IMR-90 (cell line): ENCODE data around the gene DUSP8. TPM values are rescaled to one million over a fixed set of nuclear protein-coding genes. Genes with fewer than 3 reads are reported as not detected.

ENCODE experiments used
- ATAC-seq: fragments of 200-7000 bp; cut with Tn5 transposase; 2 replicates; pipeline ENCODE4 v1.9.1; 2020; ENCODE audit warnings: low read depth, mild to moderate bottlenecking, moderate library complexity
- BruUV-seq: library from RNA; stranded (reverse); fragments of 400-500 nt; replicated peaks from 2 replicates; lab custom pipeline; 2021; lab: Mats Ljungman, UMichigan
- CTCF ChIA-PET: fragments of 300-600 bp; formaldehyde crosslinking; extraction: SDS; loops from one replicate; lab custom pipeline; 2021; ENCODE audit warnings: antibody characterized with exemption; lab: Yijun Ruan, JAX
- POLR2A ChIA-PET: fragments of 300-600 bp; sonication (Branson Sonifier 250); formaldehyde crosslinking; loops from one replicate; lab custom pipeline; 2022; ENCODE audit warnings: antibody characterized with exemption; ENCODE audit not compliant: unreplicated experiment; lab: Charles Lee
- DNase-seq: peaks from one replicate; pipeline ENCODE4 v3.0.0; 2013
- H2AFZ ChIP-seq: replicated peaks from 2 replicates; pipeline ENCODE3; 2013; ENCODE audit warnings: low read length, mild to moderate bottlenecking; ENCODE audit not compliant: poor library complexity
- H2AK5ac ChIP-seq: 2 replicates; pipeline ENCODE4 v1.6.1; 2013; ENCODE audit warnings: low read depth, low read length, inconsistent platforms
- H2AK9ac ChIP-seq: replicated peaks from 2 replicates; pipeline ENCODE3; 2013; ENCODE audit warnings: mild to moderate bottlenecking, low read depth, low read length, moderate library complexity; ENCODE audit not compliant: poor library complexity
- H2BK120ac ChIP-seq: 2 replicates; pipeline ENCODE4 v1.6.1; 2013; ENCODE audit warnings: low read depth, low read length, inconsistent platforms
- H2BK15ac ChIP-seq: 3 replicates; pipeline ENCODE4 v1.6.1; 2013; ENCODE audit warnings: low read depth, low read length, inconsistent platforms
- H2BK20ac ChIP-seq: 2 replicates; pipeline ENCODE4 v1.6.1; 2013; ENCODE audit warnings: low read depth, mild to moderate bottlenecking, inconsistent platforms, low read length, moderate library complexity
- H2BK5ac ChIP-seq: 2 replicates; pipeline ENCODE4 v1.6.1; 2013; ENCODE audit warnings: mild to moderate bottlenecking, low read depth, low read length, inconsistent platforms; ENCODE audit not compliant: poor library complexity, severe bottlenecking
- H3K14ac ChIP-seq: replicated peaks from 2 replicates; pipeline ENCODE4 v1.6.1; 2013; ENCODE audit warnings: low read depth, low read length, inconsistent platforms
- H3K18ac ChIP-seq: 2 replicates; pipeline ENCODE4 v1.6.1; 2013; ENCODE audit warnings: low read depth, low read length, control low read depth
- H3K23ac ChIP-seq: 2 replicates; pipeline ENCODE4 v1.6.1; 2013; ENCODE audit warnings: low read depth, low read length, inconsistent platforms
- H3K27ac ChIP-seq: 2 replicates; pipeline ENCODE4 v1.5.1; 2013; ENCODE audit warnings: mild to moderate bottlenecking, control low read depth, low read length; ENCODE audit not compliant: insufficient read depth
- H3K27me3 ChIP-seq: 2 replicates; pipeline ENCODE4 v1.6.1; 2013; ENCODE audit warnings: low read length; ENCODE audit not compliant: control insufficient read depth, insufficient read depth
- H3K36me3 ChIP-seq: 2 replicates; pipeline ENCODE4 v1.6.1; 2013; ENCODE audit warnings: low read length, mixed read lengths; ENCODE audit not compliant: control insufficient read depth, insufficient read depth
- H3K4ac ChIP-seq: 2 replicates; pipeline ENCODE4 v1.6.1; 2013; ENCODE audit warnings: low read depth, low read length, inconsistent platforms
- H3K4me1 ChIP-seq: 2 replicates; pipeline ENCODE4 v1.6.1; 2013; ENCODE audit warnings: low read length, mixed read lengths; ENCODE audit not compliant: control insufficient read depth, insufficient read depth
- H3K4me2 ChIP-seq: 2 replicates; pipeline ENCODE4 v1.6.1; 2013; ENCODE audit warnings: low read depth, mild to moderate bottlenecking, control low read depth, low read length, moderate library complexity
- H3K4me3 ChIP-seq: 2 replicates; pipeline ENCODE4 v1.5.1; 2013; ENCODE audit warnings: low read depth, mild to moderate bottlenecking, control low read depth, low read length, moderate library complexity; ENCODE audit not compliant: insufficient read depth
- H3K56ac ChIP-seq: 2 replicates; pipeline ENCODE4 v1.6.1; 2013; ENCODE audit warnings: low read length, inconsistent platforms; ENCODE audit not compliant: insufficient read depth; ENCODE audit errors: extremely low read depth
- H3K79me1 ChIP-seq, 2 experiments: 2 replicates each; pipeline ENCODE4 v1.6.1; 2013; ENCODE audit warnings: low read length in 2 of 2, inconsistent platforms in 1 of 2, low read depth in 1 of 2
- H3K9ac ChIP-seq: 2 replicates; pipeline ENCODE4 v1.6.1; 2013; ENCODE audit warnings: low read depth, low read length, control low read depth
- H3K9me1 ChIP-seq: 2 replicates; pipeline ENCODE4 v1.6.1; 2013; ENCODE audit warnings: low read length, inconsistent platforms; ENCODE audit not compliant: insufficient read depth
- H3K9me3 ChIP-seq: 2 replicates; pipeline ENCODE4 v1.6.1; 2013; ENCODE audit warnings: low read length; ENCODE audit not compliant: control insufficient read depth, insufficient read depth
- H4K20me1 ChIP-seq: 2 replicates; pipeline ENCODE4 v1.6.1; 2013; ENCODE audit warnings: low read length, inconsistent platforms; ENCODE audit not compliant: insufficient read depth
- H4K5ac ChIP-seq: 2 replicates; pipeline ENCODE4 v1.6.1; 2013; ENCODE audit warnings: mild to moderate bottlenecking, low read depth, low read length, control low read depth
- H4K8ac ChIP-seq, 2 experiments: 2 replicates each; pipeline ENCODE4 v1.6.1; 2013; ENCODE audit warnings: low read depth in 2 of 2, low read length in 2 of 2, control low read depth in 1 of 2, inconsistent platforms in 1 of 2
- H4K91ac ChIP-seq: 2 replicates; pipeline ENCODE4 v1.6.1; 2013; ENCODE audit warnings: low read depth, low read length, inconsistent platforms; ENCODE audit not compliant: insufficient read depth
- BHLHE40 ChIP-seq: fragments of 150-350 bp; IDR thresholded peaks from 2 replicates; pipeline ENCODE4 v1.6.1; 2016; ENCODE audit warnings: mild to moderate bottlenecking, low read depth, low read length
- CEBPB ChIP-seq: IDR thresholded peaks from 2 replicates; pipeline ENCODE4 v1.6.1; 2012; ENCODE audit warnings: low read depth, low read length, improper control_type of control experiment
- CHD1 ChIP-seq: IDR thresholded peaks from 2 replicates; pipeline ENCODE4 v1.6.1; 2012; ENCODE audit warnings: low read depth, low read length, improper control_type of control experiment
- CTCF ChIP-seq: conservative IDR thresholded peaks from 2 replicates; pipeline ENCODE4 v1.5.1; 2012; ENCODE audit warnings: mild to moderate bottlenecking, low read depth, low read length, improper control_type of control experiment
- ELK1 ChIP-seq: fragments of 150-350 bp; IDR thresholded peaks from 2 replicates; pipeline ENCODE4 v1.6.1; 2016; ENCODE audit warnings: low read depth, mild to moderate bottlenecking, low read length, moderate library complexity, borderline replicate concordance
- FOS ChIP-seq: fragments of 150-350 bp; IDR thresholded peaks from 2 replicates; pipeline ENCODE4 v1.6.1; 2016; ENCODE audit warnings: low read depth, low read length
- MAFK ChIP-seq: IDR thresholded peaks from 2 replicates; pipeline ENCODE4 v1.6.1; 2012; ENCODE audit warnings: low read depth, low read length, improper control_type of control experiment
- MXI1 ChIP-seq: IDR thresholded peaks from 2 replicates; pipeline ENCODE4 v1.6.1; 2012; ENCODE audit warnings: low read depth, mild to moderate bottlenecking, low read length, moderate library complexity, borderline replicate concordance
- NFE2L2 ChIP-seq: fragments of 150-350 bp; IDR thresholded peaks from 2 replicates; pipeline ENCODE4 v1.6.1; 2016; ENCODE audit warnings: low read depth, mild to moderate bottlenecking, low read length
- POLR2A ChIP-seq: IDR thresholded peaks from 2 replicates; pipeline ENCODE4 v1.6.1; 2012; ENCODE audit warnings: mild to moderate bottlenecking, low read depth, low read length
- RCOR1 ChIP-seq: IDR thresholded peaks from 2 replicates; pipeline ENCODE4 v1.6.1; 2012; ENCODE audit warnings: mild to moderate bottlenecking, low read length, improper control_type of control experiment; ENCODE audit not compliant: insufficient replicate concordance
- SMC3 ChIP-seq: fragments of 150-350 bp; IDR thresholded peaks from 2 replicates; pipeline ENCODE4 v1.6.1; 2016; ENCODE audit warnings: low read depth, mild to moderate bottlenecking, antibody characterized with exemption, low read length, moderate library complexity
- USF2 ChIP-seq: fragments of 150-350 bp; IDR thresholded peaks from 2 replicates; pipeline ENCODE4 v1.6.1; 2017; ENCODE audit warnings: mild to moderate bottlenecking, antibody characterized with exemption, low read length, low read depth
- WGBS, 2 experiments: methylation state at CpG; one replicate each; pipeline versions ENCODE4 v1.1.5 to v1.1.7; 2013; ENCODE audit warnings: missing lambda C conversion rate in 2 of 2; ENCODE audit not compliant: insufficient read length in 1 of 2; ENCODE audit errors: extremely low coverage in 2 of 2; 5-methylcytosine and 5-hydroxymethylcytosine counted together
- dilution Hi-C: fragments of 300-500 bp; cut with HindIII; formaldehyde crosslinking; loops from one replicate; pipeline ENCODE4 v1.14.3; 2018; ENCODE audit warnings: low sequenced_read_pairs; ENCODE audit not compliant: unreplicated experiment
- in situ Hi-C: fragments of 300-500 bp; cut with MboI; formaldehyde crosslinking; loops from 3 replicates; pipeline ENCODE4 v1.14.3; 2019; ENCODE audit warnings: low sequenced_read_pairs, inconsistent platforms, mixed read lengths
- intact Hi-C: fragments of 100-400 bp; cut with micrococcal nuclease; formaldehyde crosslinking; loops from 2 replicates; pipeline ENCODE4 v1.10.0; 2022
- polyA plus RNA-seq, 3 experiments: library from polyadenylated mRNA; depleted of rRNA; stranded (reverse); fragments of >200 nt; gene quantifications; 2 replicates each; pipeline ENCODE4 v1.2.3, GENCODE V29; 2012; ENCODE audit warnings: low replicate concordance in 1 of 3
- total RNA-seq: library from RNA; depleted of rRNA; stranded (reverse); fragments of >200 nt; gene quantifications from 2 replicates; pipeline ENCODE4 v1.2.3, GENCODE V29; 2012

Gene DUSP8
- total and polyA plus RNA-seq, 2 of the 4 experiments (the other 2 are of a cell fraction), result 0.72 to 4.2 TPM

- CTCF ChIA-PET, result no interaction called here
- H3K4me1 ChIP-seq, result no peaks in the 10 kb centered on the region
Measured at GRCh38 chr11:1604181-1604580, 32.1 kb upstream of the DUSP8 start.

More at GRCh38 chr11:1604181-1604580, 32.1 kb upstream of the DUSP8 start:
- in situ Hi-C loops (no loop called here), intact Hi-C loops (no loop called here), dilution Hi-C loops (no loop called here)
- Histone ChIP-seq H2BK5ac (no peak overlapping the region), H4K5ac (no peak overlapping the region), H4K91ac (no peak overlapping the region), H3K4me2 (no peak overlapping the region), H3K4ac (no peak overlapping the region), H3K9ac (no peak overlapping the region), H2AFZ (no peak overlapping the region), H4K8ac (no peak overlapping the region), H3K9me1 (no peaks in the 10 kb centered on the region), H2BK20ac (no peak overlapping the region), H3K9me3 (no peaks in the 10 kb centered on the region), H3K4me3 (no peak overlapping the region), H2BK120ac (no peak overlapping the region), H3K23ac (no peak overlapping the region), H2AK5ac (no peak overlapping the region), H2BK15ac (no peak overlapping the region), H3K79me1 (no peaks in the 10 kb centered on the region), H3K56ac (no peak overlapping the region), H3K14ac (no peak overlapping the region), H4K20me1 (no peaks in the 10 kb centered on the region), H3K18ac (no peak overlapping the region), H3K27me3 (peaks cover 56% of the 10 kb centered on the region), H3K36me3 (no peaks in the 10 kb centered on the region), H2AK9ac (no peak overlapping the region), H3K27ac (no peak overlapping the region)
- ATAC-seq (no peak), DNase-seq (no peak)
- WGBS, 2 experiments, result 69% methylated on average over 10 of the region's 11 CpGs; no CpG with 5 or more reads in 1 of the 2 experiments
- BruUV-seq, result no TSS peak
- POLR2A ChIA-PET, result no interaction called here
- TF ChIP-seq ELK1, result no peak
- TF ChIP-seq CEBPB, result no peak
- TF ChIP-seq SMC3, result no peak
- TF ChIP-seq NFE2L2, result no peak
- TF ChIP-seq RCOR1, result no peak
- TF ChIP-seq CHD1, result no peak
- no peak for TF ChIP-seq MXI1
- TF ChIP-seq BHLHE40, result no peak
- no peak for TF ChIP-seq USF2
- no peak for TF ChIP-seq FOS
- TF ChIP-seq CTCF, result no peak
- TF ChIP-seq POLR2A, result no peak
- no peak for TF ChIP-seq MAFK
